AG09309 (cell line): ENCODE data around the gene USP9X.
"Not testable (repeated sequence)": the region's sequence is repeated elsewhere in the genome, so short reads cannot be mapped to it uniquely, and the experiment has no call there.

ENCODE experiments used
- DNase-seq: peaks from one replicate; pipeline ENCODE4 v3.0.0-alpha.2; 2010; ENCODE audit warnings: low read depth
- H3K4me3 ChIP-seq: 2 replicates; pipeline ENCODE4 v1.5.1; 2011; ENCODE audit warnings: mild to moderate bottlenecking, low read depth, low read length, moderate library complexity; ENCODE audit not compliant: control insufficient read depth
- CTCF ChIP-seq: IDR thresholded peaks from 2 replicates; pipeline ENCODE4 v1.5.1; 2011; ENCODE audit warnings: mild to moderate bottlenecking, low read depth, low read length, inconsistent platforms; ENCODE audit not compliant: insufficient read depth, control insufficient read depth; ENCODE audit errors: missing control alignments

The USP9X gene

GRCh38 chrX:41178201-41178600, 93.0 kb downstream of the USP9X start:
- no peak for TF ChIP-seq CTCF
- DNase-seq, result no peak
- H3K4me3 ChIP-seq, result no peak overlapping the region

GRCh38 chrX:41180194-41180908, 95.1 kb downstream of the USP9X start:
- DNase-seq, result peak; percentile 17
- H3K4me3 ChIP-seq, result no peak overlapping the region

GRCh38 chrX:41184312-41184711, 99.1 kb downstream of the USP9X start:
- no peak for DNase-seq
- TF ChIP-seq CTCF, result no peak
- no peak overlapping the region for H3K4me3 ChIP-seq

More at GRCh38 chrX:41180194-41180908, 95.1 kb downstream of the USP9X start:
- peak; percentile 84 for TF ChIP-seq CTCF

- H3K4me3 ChIP-seq, DNase-seq: not testable (repeated sequence)
Measured at GRCh38 chrX:41186946-41187345, 101.7 kb downstream of the USP9X start.

- TF ChIP-seq CTCF, result no peak
- no peak for DNase-seq
- H3K4me3 ChIP-seq, result no peak overlapping the region
Measured at GRCh38 chrX:41189156-41189555, 103.9 kb downstream of the USP9X start.

- TF ChIP-seq CTCF, result no peak
- H3K4me3 ChIP-seq, result no peak overlapping the region
- no peak for DNase-seq
Measured at GRCh38 chrX:41192880-41193279, 107.6 kb downstream of the USP9X start.

- H3K4me3 ChIP-seq, result no peak overlapping the region
- TF ChIP-seq CTCF, result no peak
- no peak for DNase-seq
Measured at GRCh38 chrX:41198410-41198809, 113.2 kb downstream of the USP9X start.
